Measurements from ENCODE around the gene METRNL.
"Not testable (repeated sequence)": the region's sequence is repeated elsewhere in the genome, so short reads cannot be mapped to it uniquely, and the experiment has no call there.

The METRNL gene

DNA sequence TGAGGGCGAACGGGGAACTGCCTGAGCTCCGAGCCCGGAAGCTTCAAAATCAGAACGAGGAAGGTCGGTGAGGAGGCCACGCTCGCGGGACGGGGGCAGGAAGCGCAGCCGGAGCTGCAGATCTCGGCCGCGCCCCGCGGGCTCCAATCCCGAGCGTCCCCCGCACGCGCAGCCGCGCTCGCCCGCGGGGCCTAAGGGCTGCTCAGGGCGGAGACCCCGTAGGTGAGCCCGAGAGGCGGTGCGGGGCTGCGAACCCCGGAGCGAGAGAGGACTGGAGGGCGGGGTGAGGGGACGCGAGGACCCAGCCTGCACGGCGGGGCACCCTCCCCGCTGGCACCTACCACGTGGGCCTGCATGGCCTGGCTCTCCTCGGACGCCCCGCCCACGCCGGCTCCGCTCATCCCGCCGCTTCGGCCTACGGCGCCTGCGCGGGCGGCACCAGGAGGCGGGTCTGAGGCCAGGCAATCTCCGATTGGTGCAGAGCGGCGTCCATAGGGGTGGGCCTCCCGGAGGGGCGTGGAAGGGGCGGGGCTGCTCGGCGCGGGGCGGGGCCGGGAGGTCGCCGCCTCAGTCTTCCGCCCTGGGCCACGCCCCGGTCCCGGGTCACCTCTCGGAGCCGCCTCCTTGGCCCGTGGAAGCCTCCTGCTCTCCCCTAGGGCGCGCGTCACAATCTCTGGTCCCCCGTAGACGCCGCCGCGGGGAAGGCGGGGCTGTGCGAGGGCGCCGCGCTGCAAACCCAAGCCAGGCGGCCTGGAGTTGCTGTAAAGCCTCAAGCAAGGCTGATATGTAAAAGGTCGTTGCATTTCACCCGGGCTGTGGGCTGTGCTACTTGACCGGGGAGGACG lies 27.8 kb upstream of the METRNL start:
- peak; percentile 94 to 100 (median 97) for DNase-seq (ENCODE audit: low read depth in 2 of 3, low spot score in 2 of 3)

DNA sequence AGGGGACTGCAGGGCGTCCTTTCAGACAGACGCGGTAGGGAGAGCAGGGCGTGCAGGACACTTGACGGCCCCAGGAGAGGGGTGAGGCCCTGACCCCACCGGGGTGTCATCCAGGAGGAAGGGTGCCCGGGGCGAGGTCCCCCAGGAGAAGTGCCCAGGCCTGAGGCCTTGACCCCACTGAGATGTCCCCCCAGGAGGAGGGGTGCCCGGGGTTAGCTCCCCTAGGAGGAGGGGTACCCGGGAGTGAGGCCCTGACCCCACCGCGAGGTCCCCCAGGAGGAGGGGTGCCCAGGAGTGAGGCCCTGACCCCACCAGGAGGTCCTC lies 27.2 kb upstream of the METRNL start:
- DNase-seq (ENCODE audit: low read depth in 2 of 3, low spot score in 2 of 3) = no peak

DNA sequence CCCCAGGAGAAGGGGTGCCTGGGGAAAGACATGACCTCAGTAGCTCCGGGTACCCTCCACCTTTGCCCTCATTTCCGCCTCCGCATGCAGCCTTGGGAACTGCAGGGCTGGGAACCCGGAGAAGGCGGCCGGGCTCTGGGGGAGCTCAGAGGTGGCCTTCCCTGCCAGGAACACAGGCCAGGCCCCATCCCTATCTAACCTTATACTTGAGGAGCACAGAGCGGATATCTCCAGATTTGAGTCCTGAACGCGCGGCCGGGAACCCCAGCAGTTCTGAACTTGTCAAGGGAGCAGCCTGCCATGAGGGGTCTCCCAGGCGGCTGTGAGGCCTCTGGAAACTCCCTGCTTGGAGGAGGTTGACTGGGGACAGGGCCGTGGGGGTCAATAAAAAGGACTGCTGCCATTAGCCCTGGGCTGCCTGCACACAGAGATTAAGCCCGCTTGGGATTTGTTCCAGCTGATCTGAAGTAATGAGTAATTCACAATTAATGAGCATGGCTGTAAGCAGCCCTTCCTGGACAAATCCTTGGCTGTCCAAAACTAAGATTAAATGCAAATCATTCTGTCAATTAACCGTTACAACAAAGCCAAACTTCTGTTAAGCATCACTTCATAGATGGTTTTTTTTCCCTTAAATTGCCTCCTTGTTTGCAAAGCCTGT lies 26.3 kb upstream of the METRNL start:
- DNase-seq (ENCODE audit: low read depth in 2 of 3, low spot score in 2 of 3) = no peak

- no peak for DNase-seq (ENCODE audit: low read depth in 2 of 3, low spot score in 2 of 3)
These were observed 25.5 kb upstream of the METRNL start for GRCh38 chr17:83053739-83054451.

GRCh38 chr17:83054518-83055125 lies 24.8 kb upstream of the METRNL start:
- no peak for DNase-seq (ENCODE audit: low read depth in 2 of 3, low spot score in 2 of 3)

DNA sequence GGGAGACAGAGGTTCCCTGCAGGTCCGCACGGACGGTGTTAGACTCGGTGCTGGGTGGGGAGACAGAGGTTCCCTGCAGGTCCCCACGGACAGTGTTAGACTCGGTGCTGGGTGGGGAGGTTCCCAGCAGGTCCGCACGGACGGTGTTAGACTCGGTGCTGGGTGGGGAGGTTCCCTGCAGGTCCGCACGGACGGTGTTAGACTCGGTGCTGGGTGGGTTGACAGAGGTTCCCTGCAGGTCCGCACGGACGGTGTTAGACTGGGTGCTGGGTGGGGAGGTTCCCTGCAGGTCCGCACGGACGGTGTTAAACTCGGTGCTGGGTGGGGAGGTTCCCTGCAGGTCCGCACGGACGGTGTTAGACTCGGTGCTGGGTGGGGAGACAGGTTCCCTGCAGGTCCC lies 24.2 kb upstream of the METRNL start:
- DNase-seq (ENCODE audit: low read depth in 2 of 3, low spot score in 2 of 3) = not testable (repeated sequence)

DNA sequence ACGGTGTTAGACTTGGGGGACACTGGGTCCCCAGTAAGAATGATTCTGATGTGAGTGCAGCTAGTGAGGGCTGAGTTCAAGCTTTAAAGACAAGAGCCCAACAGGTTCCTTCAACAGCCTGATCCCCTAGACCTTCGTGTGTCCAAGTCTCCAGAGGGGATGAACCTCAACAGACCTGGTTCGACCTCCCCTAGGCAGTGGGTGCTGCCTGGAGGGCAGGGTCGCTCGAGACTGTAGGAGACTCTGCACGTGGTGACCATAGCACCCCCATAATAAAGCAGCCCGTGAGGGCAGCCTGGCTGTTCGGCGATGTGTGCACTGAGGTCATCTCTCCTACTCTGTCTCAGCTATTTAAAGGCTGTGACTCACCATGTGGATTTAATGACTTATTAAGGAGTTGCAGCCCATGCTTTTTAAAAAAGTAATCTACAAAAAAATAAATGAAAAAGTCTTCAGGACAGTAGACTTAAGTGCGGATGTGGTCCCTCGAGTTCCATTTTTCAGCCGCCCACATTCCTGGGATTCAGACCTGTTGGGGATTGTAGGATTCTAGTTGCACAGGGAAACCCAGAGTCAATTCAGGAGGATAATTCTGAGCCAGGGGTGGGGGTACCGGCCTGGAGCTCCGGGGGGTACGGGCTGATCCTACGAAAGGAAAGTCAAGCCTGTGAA lies 23.4 kb upstream of the METRNL start:
- DNase-seq (ENCODE audit: low read depth in 2 of 3, low spot score in 2 of 3) = no peak

DNA sequence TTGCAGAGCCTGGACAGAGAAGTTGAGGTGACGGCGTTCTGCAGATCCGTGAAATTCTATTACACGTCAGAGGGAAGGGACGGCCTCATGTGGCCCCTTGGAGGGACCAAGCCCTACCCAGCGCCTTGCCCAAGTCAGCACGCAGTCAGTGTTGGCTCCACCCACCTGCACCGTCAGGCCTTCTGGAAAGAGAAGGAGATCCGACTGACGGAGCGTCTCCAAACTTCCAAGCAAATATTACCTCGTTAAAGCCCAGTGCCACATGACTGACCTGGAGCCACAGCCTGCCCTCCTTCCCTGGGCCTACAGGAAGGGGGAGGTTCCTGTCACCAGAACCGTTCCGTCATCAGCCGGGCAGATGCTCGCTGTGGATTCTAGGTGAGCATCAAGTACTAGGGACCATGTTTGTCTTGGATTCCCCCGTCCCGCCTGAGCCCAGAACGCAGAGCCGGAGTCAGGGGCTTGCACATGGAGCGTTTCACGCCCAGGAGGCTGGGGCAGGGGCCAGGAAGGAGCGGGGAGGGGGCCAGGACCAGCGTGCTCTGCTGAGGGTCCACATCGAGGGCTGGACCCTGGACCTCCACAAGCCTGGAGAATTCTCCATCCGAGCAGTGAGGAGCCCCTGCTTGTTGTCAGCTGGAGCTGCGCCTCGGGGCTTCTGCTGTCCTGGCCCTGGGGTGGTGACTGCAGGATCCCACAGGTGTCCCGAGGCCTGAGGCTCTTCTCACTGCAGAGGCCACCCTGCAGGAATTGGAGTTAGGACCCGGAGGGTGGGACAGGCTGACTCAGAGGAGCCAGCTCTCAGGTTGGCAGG lies 22.6 kb upstream of the METRNL start:
- no peak for DNase-seq (ENCODE audit: low read depth in 2 of 3, low spot score in 2 of 3)

DNA sequence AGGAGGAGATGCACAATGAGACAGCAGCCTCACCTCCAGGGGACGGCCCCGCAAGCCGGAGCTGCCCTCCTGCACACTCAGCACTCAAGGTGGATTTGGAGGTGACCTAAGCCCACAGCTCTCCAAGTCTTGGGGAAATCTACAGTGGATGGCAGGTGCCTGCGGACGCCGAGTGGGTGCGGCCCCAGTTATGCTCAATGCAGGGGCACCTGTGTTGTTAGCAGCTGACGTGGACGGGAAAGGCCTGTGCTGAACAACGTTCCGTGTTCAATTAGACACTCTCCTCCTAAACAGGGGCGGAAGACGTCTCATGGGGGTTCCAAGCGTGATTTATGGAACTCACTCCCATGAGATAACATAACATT lies 22.0 kb upstream of the METRNL start:
- DNase-seq (ENCODE audit: low read depth in 2 of 3, low spot score in 2 of 3) = no peak

GRCh38 chr17:83057793-83058265 lies 21.6 kb upstream of the METRNL start:
- no peak for DNase-seq (ENCODE audit: low read depth in 2 of 3, low spot score in 2 of 3)

- DNase-seq (ENCODE audit: low read depth in 2 of 3, low spot score in 2 of 3) = no peak
These were observed 21.1 kb upstream of the METRNL start for GRCh38 chr17:83058266-83058798.

- no peak for DNase-seq (ENCODE audit: low read depth in 2 of 3, low spot score in 2 of 3)
These were observed 17.8 kb upstream of the METRNL start for GRCh38 chr17:83061586-83061985.

DNA sequence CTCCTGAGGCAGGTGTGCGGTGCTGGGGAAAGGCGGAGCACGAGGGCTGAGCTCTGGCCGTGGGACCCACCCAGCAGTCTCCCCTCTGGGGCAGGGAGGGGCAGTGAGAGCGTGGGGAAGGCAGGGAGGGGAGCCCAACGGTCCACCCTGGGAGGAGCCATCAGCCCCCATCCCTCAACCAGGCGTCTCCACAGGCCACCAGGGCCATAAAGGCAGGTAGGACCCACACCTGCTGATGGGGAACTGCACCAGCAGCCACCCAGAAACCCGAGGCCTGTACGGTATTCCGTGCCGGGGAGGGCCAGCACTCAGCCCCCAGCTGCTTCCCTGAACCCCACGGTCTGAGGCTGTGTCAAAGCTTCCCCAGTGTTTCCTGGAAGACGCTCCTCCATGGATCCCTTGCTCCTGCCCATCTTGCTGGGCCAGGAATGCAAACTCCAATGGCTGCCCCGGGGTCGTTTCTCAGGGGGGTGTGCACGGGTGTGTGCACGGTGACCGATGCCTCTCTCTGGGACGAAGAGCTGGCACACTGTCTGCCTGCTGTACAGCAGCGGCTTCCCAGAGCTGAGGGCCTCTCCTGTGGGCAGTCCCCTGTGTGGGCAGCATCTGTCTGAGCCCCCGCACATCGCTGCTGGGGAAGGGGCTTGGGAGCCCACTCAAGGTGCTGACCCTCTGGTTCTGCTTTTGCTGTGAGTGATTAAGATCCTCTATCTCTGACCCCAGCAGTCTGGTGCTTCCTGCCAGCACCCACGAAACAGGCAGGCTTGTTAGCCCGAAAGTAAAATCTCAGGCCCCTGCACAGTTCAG lies 17.2 kb upstream of the METRNL start:
- no peak for DNase-seq (ENCODE audit: low read depth in 2 of 3, low spot score in 2 of 3)

GRCh38 chr17:83062818-83063671 lies 16.4 kb upstream of the METRNL start:
- DNase-seq (ENCODE audit: low read depth in 2 of 3, low spot score in 2 of 3) = no peak

DNA sequence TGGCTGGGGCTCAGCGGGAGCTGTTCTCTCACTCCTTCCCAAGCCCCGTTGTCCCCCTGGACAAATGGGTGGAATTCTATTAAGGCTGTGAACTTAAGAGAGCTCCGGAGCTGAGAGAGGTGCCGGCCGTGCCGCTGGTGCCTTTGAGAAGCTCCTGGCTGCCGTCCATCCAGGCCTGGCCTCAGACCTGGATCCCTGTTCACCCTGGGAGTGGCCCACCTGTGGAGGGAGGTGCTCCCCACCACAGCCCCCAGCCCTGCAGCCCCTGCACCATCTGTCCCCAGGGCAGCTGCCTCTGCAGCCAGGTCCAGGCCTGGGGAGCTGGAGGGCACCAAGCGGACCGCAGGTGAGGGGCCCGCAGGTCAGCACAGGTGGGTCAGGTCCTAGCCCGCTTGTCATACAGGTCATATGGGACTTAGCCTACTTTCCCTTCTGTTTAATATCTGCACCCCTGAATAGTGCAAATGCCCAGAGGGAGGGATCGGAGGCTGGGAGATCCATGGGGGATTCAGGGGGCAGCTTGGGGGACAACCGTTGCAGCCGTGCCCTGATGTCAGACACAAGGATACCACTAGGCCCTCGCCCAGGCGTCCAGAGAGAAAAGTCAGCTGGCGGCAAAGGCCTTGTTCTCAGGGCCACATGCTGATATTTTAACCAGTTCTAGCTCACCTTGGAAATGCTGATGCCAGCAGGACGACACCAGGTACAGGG lies 15.2 kb upstream of the METRNL start:
- DNase-seq (ENCODE audit: low read depth in 2 of 3, low spot score in 2 of 3) = no peak

GRCh38 chr17:83064732-83065659 lies 14.4 kb upstream of the METRNL start:
- no peak for DNase-seq (ENCODE audit: low read depth in 2 of 3, low spot score in 2 of 3)
